ENCODE data around the gene RAD52.

RAD52 gene

GRCh38 chr12:897386-897785 lies 52.1 kb downstream of the RAD52 start:
- TF ChIP-seq POLR2A (IDR thresholded peaks at IDR 0.05; ENCODE audit: low read length) (no peak), GATA1 (IDR thresholded peaks at IDR 0.05; ENCODE audit: low read depth, low read length) (no peak)
- no peak for DNase-seq

- no peak for TF ChIP-seq GATA1 (IDR thresholded peaks at IDR 0.05; ENCODE audit: low read depth, low read length)
- TF ChIP-seq POLR2A (IDR thresholded peaks at IDR 0.05; ENCODE audit: low read length): no peak
- DNase-seq: no peak
Observed at GRCh38 chr12:896031-896430, 53.5 kb downstream of the RAD52 start.

GRCh38 chr12:894226-894625 lies 55.3 kb downstream of the RAD52 start:
- peak in 1 of 2 experiments; percentile 20 for DNase-seq

GRCh38 chr12:886206-886605 lies 63.3 kb downstream of the RAD52 start:
- no peak for DNase-seq
- TF ChIP-seq POLR2A (IDR thresholded peaks at IDR 0.05; ENCODE audit: low read length) (no peak), GATA1 (IDR thresholded peaks at IDR 0.05; ENCODE audit: low read depth, low read length) (no peak)

More at GRCh38 chr12:894226-894625, 55.3 kb downstream of the RAD52 start:
- TF ChIP-seq GATA1 (IDR thresholded peaks at IDR 0.05; ENCODE audit: low read depth, low read length) (no peak), POLR2A (IDR thresholded peaks at IDR 0.05; ENCODE audit: low read length) (no peak)

- TF ChIP-seq POLR2A (IDR thresholded peaks at IDR 0.05; ENCODE audit: low read length) (no peak), GATA1 (IDR thresholded peaks at IDR 0.05; ENCODE audit: low read depth, low read length) (no peak)
Observed at GRCh38 chr12:885701-886100, 63.8 kb downstream of the RAD52 start.

GRCh38 chr12:884746-885414 lies 64.6 kb downstream of the RAD52 start:
- TF ChIP-seq GATA1 (IDR thresholded peaks at IDR 0.05; ENCODE audit: low read depth, low read length): no peak
- TF ChIP-seq POLR2A (IDR thresholded peaks at IDR 0.05; ENCODE audit: low read length): no peak
- DNase-seq: no peak

More at GRCh38 chr12:885701-886100, 63.8 kb downstream of the RAD52 start:
- no peak for DNase-seq

GRCh38 chr12:880656-881055 lies 68.8 kb downstream of the RAD52 start:
- TF ChIP-seq GATA1 (IDR thresholded peaks at IDR 0.05; ENCODE audit: low read depth, low read length): no peak
- no peak for TF ChIP-seq POLR2A (IDR thresholded peaks at IDR 0.05; ENCODE audit: low read length)
- no peak for DNase-seq

- TF ChIP-seq GATA1 (IDR thresholded peaks at IDR 0.05; ENCODE audit: low read depth, low read length) (no peak), POLR2A (IDR thresholded peaks at IDR 0.05; ENCODE audit: low read length) (no peak)
- no peak for DNase-seq
Observed at GRCh38 chr12:879641-880040, 69.9 kb downstream of the RAD52 start.

- TF ChIP-seq POLR2A (IDR thresholded peaks at IDR 0.05; ENCODE audit: low read length) (no peak), GATA1 (IDR thresholded peaks at IDR 0.05; ENCODE audit: low read depth, low read length) (no peak)
- DNase-seq: peak in 1 of 2 experiments; percentile 32
Observed at GRCh38 chr12:873954-874353, 75.5 kb downstream of the RAD52 start.

- TF ChIP-seq POLR2A (IDR thresholded peaks at IDR 0.05; ENCODE audit: low read length): no peak
- no peak for TF ChIP-seq GATA1 (IDR thresholded peaks at IDR 0.05; ENCODE audit: low read depth, low read length)
- DNase-seq: no peak
Observed at GRCh38 chr12:870378-870777, 79.1 kb downstream of the RAD52 start.

- no peak for DNase-seq
- TF ChIP-seq POLR2A (IDR thresholded peaks at IDR 0.05; ENCODE audit: low read length): no peak
- TF ChIP-seq GATA1 (IDR thresholded peaks at IDR 0.05; ENCODE audit: low read depth, low read length): no peak
Observed at GRCh38 chr12:868722-869121, 80.8 kb downstream of the RAD52 start.

- TF ChIP-seq POLR2A (IDR thresholded peaks at IDR 0.05; ENCODE audit: low read length) (no peak), GATA1 (IDR thresholded peaks at IDR 0.05; ENCODE audit: low read depth, low read length) (no peak)
- peak in 1 of 2 experiments; percentile 14 for DNase-seq
Observed at GRCh38 chr12:867905-868304, 81.6 kb downstream of the RAD52 start.

GRCh38 chr12:865614-866013 lies 83.9 kb downstream of the RAD52 start:
- TF ChIP-seq GATA1 (IDR thresholded peaks at IDR 0.05; ENCODE audit: low read depth, low read length) (no peak), POLR2A (IDR thresholded peaks at IDR 0.05; ENCODE audit: low read length) (no peak)
- DNase-seq: no peak

- no peak for TF ChIP-seq GATA1 (IDR thresholded peaks at IDR 0.05; ENCODE audit: low read depth, low read length)
- TF ChIP-seq POLR2A (IDR thresholded peaks at IDR 0.05; ENCODE audit: low read length): no peak
- no peak for DNase-seq
Observed at GRCh38 chr12:863285-863684, 86.2 kb downstream of the RAD52 start.

- no peak for TF ChIP-seq GATA1 (IDR thresholded peaks at IDR 0.05; ENCODE audit: low read depth, low read length)
- TF ChIP-seq POLR2A (IDR thresholded peaks at IDR 0.05; ENCODE audit: low read length): no peak
- DNase-seq: no peak
Observed at GRCh38 chr12:862303-862911, 87.1 kb downstream of the RAD52 start.
